Breast epithelium (tissue), 4 donors: ENCODE data around the gene FBXO31. TPM values are rescaled to one million over a fixed set of nuclear protein-coding genes. Genes with fewer than 3 reads are reported as not detected.
A peak's percentile ranks its signal among the peaks of the same experiment; 100 is the strongest.

Experiments
- DNase-seq, 2 donors: peaks; one replicate each; pipeline ENCODE4 v3.0.0-alpha.2; 2019; ENCODE audit warnings: low spot score in 2 of 2
- H3K27ac ChIP-seq, 2 donors: fragments of 200-600 bp; sonication (generic) in 1 of 2; one replicate each; pipeline ENCODE4 v1.5.1; 2016 to 2019; ENCODE audit warnings: mild to moderate bottlenecking in 1 of 2
- H3K27me3 ChIP-seq, 2 donors: fragments of 200-600 bp; sonication (generic) in 1 of 2; one replicate each; pipeline versions ENCODE4 v1.5.1 to v1.6.0; 2017 to 2019; ENCODE audit warnings: control low read depth in 1 of 2, mild to moderate bottlenecking in 1 of 2
- H3K36me3 ChIP-seq: fragments of 200-600 bp; one replicate; pipeline ENCODE4 v1.5.1; 2019
- H3K4me1 ChIP-seq, 2 donors: fragments of 200-600 bp; sonication (generic); one replicate each; pipeline ENCODE4 v1.5.1; 2016 to 2019; ENCODE audit warnings: control low read depth in 1 of 2
- H3K4me3 ChIP-seq, 3 donors: fragments of 200-600 bp; sonication (generic); 1 replicate in 2 of 3; 2 replicates in 1 of 3; pipeline ENCODE4 v1.5.1; 2016 to 2019; ENCODE audit warnings: mild to moderate bottlenecking in 3 of 3, moderate library complexity in 2 of 3
- H3K9me3 ChIP-seq, 2 donors: fragments of 200-600 bp; sonication (generic) in 1 of 2; one replicate each; pipeline ENCODE4 v1.5.1; 2016 to 2019; ENCODE audit warnings: control low read depth in 1 of 2
- POLR2A ChIP-seq: fragments of 450-650 bp; IDR thresholded peaks from one replicate; pipeline ENCODE4 v1.6.1; 2016; ENCODE audit warnings: antibody characterized with exemption, mild to moderate bottlenecking, moderate library complexity
- POLR2AphosphoS5 ChIP-seq, 3 donors: sonication (generic); formaldehyde crosslinking; IDR thresholded peaks; one replicate each; pipeline ENCODE4 v1.6.1; 2017; ENCODE audit warnings: antibody characterized with exemption in 3 of 3
- intact Hi-C: fragments of 100-400 bp; cut with DNase I; formaldehyde crosslinking; loops from one replicate; pipeline ENCODE4 v1.15.1; 2023; ENCODE audit warnings: low total_unique reads
- total RNA-seq, 3 donors: library from RNA; depleted of rRNA; stranded (reverse); fragments of >200 nt; gene quantifications; one replicate each; pipeline ENCODE4 v1.1.0, GENCODE V29; 2016
- TF ChIP-seq, protein P1 (sequence below), 3 donors: fragments of 450-650 bp; IDR thresholded peaks; one replicate each; pipeline ENCODE4 v1.5.1; 2016 to 2017; ENCODE audit warnings: antibody characterized with exemption in 3 of 3, mild to moderate bottlenecking in 3 of 3, moderate library complexity in 3 of 3

FBXO31 gene
- total RNA-seq, 3 donors from 2014 or later, result 43.0 to 74.7 (median 67.4) TPM

DNA sequence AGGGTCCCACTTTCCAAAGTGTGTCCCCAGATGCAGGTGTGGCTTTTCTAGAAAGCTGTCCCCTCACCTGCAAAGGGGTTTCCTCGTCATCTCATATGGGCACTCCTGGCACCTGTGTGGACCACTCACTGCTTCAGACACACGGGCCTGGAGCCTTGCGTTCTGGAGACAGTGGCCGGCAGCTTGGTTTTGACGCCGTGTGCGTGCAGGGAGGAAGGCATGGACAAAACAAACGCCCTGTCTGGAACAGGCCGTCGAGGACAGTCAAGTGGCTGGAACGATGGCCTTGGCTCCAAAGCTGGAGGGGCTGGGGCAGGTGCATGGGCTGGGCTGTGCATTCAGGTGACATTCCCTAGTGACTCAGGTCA is 53.3 kb downstream of the FBXO31 start:
- no peak for DNase-seq
- H3K4me3 ChIP-seq, result no peak overlapping the region
- no peaks in the 10 kb centered on the region for H3K9me3 ChIP-seq
- no peak for TF ChIP-seq POLR2A
- TF ChIP-seq, protein P1, sequence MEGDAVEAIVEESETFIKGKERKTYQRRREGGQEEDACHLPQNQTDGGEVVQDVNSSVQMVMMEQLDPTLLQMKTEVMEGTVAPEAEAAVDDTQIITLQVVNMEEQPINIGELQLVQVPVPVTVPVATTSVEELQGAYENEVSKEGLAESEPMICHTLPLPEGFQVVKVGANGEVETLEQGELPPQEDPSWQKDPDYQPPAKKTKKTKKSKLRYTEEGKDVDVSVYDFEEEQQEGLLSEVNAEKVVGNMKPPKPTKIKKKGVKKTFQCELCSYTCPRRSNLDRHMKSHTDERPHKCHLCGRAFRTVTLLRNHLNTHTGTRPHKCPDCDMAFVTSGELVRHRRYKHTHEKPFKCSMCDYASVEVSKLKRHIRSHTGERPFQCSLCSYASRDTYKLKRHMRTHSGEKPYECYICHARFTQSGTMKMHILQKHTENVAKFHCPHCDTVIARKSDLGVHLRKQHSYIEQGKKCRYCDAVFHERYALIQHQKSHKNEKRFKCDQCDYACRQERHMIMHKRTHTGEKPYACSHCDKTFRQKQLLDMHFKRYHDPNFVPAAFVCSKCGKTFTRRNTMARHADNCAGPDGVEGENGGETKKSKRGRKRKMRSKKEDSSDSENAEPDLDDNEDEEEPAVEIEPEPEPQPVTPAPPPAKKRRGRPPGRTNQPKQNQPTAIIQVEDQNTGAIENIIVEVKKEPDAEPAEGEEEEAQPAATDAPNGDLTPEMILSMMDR (IDR thresholded peaks at IDR 0.05), result no peak
- no peak for TF ChIP-seq POLR2AphosphoS5 (IDR thresholded peaks at IDR 0.05)
- peak overlapping the region; percentile 2 to 67 for H3K27ac ChIP-seq
- H3K36me3 ChIP-seq, result peaks cover 12% of the 10 kb centered on the region
- H3K4me1 ChIP-seq, result no peaks in the 10 kb centered on the region
- intact Hi-C loops, result no loop called here
- H3K27me3 ChIP-seq, result no peaks in the 10 kb centered on the region

DNA sequence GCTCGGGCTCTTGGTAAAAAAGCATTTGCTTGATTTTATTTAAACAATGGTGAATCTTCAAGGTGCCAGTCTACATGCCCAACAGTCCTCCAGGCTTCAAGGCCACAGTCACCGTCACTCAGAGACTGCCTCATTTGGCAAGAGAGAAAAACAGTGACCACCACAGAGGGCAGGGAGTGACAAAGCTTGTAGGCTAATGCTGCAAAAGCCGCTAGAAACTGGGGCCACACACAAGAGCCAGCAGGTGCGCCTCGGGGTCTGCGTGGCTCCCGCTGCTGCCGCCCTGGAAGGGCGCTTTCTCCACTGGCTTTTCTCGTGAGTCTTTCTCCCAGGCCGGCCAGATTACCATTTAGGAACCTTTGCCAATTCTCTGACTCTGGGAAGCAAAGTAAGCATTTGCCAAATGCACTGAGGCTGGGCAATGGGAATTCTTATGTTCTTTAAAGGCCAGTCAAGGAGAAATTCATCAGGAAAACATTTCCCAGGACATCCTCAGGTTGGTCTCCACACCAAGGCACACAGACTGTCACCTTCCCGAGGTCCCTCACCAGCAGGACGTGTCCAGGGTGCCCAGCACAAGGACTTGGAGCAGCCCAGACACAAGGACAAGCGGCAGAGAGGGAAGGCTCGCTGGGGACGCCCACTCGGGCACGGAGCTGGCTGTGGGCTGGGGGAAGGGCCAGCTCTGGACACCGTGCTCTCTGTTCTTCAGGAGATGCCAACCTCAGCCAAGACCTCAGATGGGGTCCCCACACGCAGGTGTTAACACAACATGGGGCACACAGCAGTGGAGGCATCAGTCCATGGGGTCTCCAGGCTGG is 53.9 kb downstream of the FBXO31 start:
- peaks cover 10% of the 10 kb centered on the region for H3K36me3 ChIP-seq
- intact Hi-C loops, result no loop called here

DNA sequence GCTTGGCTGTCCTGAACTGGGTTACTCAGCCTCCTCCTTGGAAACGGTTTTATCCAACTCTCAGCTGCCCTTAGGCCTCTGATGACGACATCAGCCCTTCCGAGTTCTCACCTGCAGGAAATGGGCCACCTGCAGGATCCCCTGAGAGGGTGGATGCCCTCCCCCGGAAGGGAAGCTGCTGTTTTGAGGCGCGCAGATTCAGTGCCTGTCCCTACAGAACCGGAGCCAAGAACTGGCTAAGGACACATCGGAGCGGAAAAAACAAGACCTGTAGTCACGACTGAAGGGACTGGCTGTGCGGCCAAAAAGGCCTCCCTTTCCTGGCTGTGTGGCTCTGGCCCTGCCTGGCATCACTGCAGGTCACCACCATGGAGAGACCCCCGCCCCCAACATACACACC is 54.7 kb downstream of the FBXO31 start:
- Histone ChIP-seq H3K27ac (peak overlapping the region in 1 of 2 donors; percentile 75), H3K27me3 (no peaks in the 10 kb centered on the region), H3K9me3 (no peaks in the 10 kb centered on the region), H3K36me3 (peaks cover 2% of the 10 kb centered on the region), H3K4me3 (no peak overlapping the region), H3K4me1 (no peaks in the 10 kb centered on the region)
- intact Hi-C loops, result no loop called here
- TF ChIP-seq POLR2AphosphoS5 (IDR thresholded peaks at IDR 0.05) (peak in 2 of 3 donors; percentile 16 to 36), POLR2A (no peak)
- TF ChIP-seq, protein P1 (IDR thresholded peaks at IDR 0.05), result no peak
- no peak for DNase-seq

More for the DNA sequence above, 53.9 kb downstream of the FBXO31 start:
- H3K9me3 ChIP-seq, result no peaks in the 10 kb centered on the region
- no peak for DNase-seq
- no peak for TF ChIP-seq POLR2AphosphoS5 (IDR thresholded peaks at IDR 0.05)
- TF ChIP-seq POLR2A, result no peak
- TF ChIP-seq, protein P1 (IDR thresholded peaks at IDR 0.05), result no peak
- H3K27me3 ChIP-seq, result no peaks in the 10 kb centered on the region
- H3K4me1 ChIP-seq, result no peaks in the 10 kb centered on the region
- peak overlapping the region; percentile 2 to 67 for H3K27ac ChIP-seq
- H3K4me3 ChIP-seq, result no peak overlapping the region

DNA sequence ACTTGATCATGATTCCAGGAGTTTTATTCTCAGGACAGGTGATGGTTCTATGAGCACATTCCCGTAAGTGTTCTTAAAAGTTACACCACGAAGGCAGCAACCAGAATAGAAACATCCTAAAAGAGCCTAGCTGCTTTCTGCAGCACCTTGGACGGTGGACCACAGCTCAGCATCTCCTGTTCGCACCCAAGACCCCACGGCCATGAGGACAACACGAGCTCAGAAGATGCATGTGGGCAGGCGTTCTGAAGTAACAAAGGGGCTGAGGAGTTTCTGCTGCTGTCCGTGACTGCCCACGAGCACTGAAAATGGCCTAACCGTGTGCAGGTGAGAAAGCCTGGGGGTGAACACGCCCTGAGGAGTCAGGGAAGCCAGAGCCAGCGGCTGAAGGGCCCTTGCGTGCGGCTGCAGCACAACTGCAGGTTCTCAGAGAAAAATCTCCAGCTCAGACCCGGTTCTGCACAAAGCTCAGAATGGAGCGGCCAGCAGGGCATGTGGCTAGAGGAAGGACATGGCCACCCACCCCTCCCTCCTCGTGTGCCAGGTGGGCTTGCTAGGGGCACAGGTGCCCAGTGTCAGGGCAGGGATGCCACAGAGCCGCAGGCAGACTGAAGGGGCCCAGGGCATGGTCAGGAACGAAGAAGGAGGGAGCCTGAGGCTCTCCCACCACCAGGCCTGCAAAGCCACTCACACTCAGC is 55.6 kb downstream of the FBXO31 start:
- H3K4me3 ChIP-seq, result no peak overlapping the region
- TF ChIP-seq, protein P1 (IDR thresholded peaks at IDR 0.05), result no peak
- intact Hi-C loops, result no loop called here
- H3K27ac ChIP-seq, result peak overlapping the region in 1 of 2 donors; percentile 75
- H3K4me1 ChIP-seq, result no peaks in the 10 kb centered on the region
- DNase-seq, result no peak
- H3K27me3 ChIP-seq, result no peaks in the 10 kb centered on the region
- no peaks in the 10 kb centered on the region for H3K9me3 ChIP-seq
- no peaks in the 10 kb centered on the region for H3K36me3 ChIP-seq

DNA sequence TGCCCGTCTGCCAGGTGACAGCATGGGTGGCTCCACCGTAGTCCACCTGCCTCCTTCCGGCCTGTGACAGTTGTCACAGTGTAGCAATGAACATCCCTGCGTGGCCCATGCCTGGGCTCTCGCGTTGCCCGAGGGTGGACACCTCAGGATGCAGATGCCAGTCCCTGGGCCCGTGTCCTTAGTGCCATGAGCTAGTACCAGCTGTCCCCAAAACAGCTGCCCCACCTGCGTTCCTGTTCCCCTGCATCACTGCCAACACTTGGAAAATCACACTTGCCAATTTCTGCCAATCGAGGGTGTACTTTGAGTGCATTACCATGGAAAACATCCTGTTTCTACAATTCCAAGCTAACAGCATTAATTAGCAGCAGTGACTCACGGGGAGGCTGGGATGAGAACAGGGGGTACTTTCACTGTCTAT is 57.4 kb downstream of the FBXO31 start:
- no peaks in the 10 kb centered on the region for H3K4me1 ChIP-seq
- H3K9me3 ChIP-seq, result no peaks in the 10 kb centered on the region
- no peaks in the 10 kb centered on the region for H3K36me3 ChIP-seq
- H3K27ac ChIP-seq, result peak overlapping the region in 1 of 2 donors; percentile 74
- TF ChIP-seq POLR2AphosphoS5 (IDR thresholded peaks at IDR 0.05) (no peak), POLR2A (no peak)
- TF ChIP-seq, protein P1 (IDR thresholded peaks at IDR 0.05), result no peak
- DNase-seq, result no peak
- intact Hi-C loops, result no loop called here
- H3K4me3 ChIP-seq, result no peak overlapping the region
- no peaks in the 10 kb centered on the region for H3K27me3 ChIP-seq
